ENCODE results near the gene ZBTB3.
A peak's percentile ranks its signal among the peaks of the same experiment; 100 is the strongest.
"Not testable (repeated sequence)": the region's sequence is repeated elsewhere in the genome, so short reads cannot be mapped to it uniquely, and the experiment has no call there.

Gene ZBTB3

DNA sequence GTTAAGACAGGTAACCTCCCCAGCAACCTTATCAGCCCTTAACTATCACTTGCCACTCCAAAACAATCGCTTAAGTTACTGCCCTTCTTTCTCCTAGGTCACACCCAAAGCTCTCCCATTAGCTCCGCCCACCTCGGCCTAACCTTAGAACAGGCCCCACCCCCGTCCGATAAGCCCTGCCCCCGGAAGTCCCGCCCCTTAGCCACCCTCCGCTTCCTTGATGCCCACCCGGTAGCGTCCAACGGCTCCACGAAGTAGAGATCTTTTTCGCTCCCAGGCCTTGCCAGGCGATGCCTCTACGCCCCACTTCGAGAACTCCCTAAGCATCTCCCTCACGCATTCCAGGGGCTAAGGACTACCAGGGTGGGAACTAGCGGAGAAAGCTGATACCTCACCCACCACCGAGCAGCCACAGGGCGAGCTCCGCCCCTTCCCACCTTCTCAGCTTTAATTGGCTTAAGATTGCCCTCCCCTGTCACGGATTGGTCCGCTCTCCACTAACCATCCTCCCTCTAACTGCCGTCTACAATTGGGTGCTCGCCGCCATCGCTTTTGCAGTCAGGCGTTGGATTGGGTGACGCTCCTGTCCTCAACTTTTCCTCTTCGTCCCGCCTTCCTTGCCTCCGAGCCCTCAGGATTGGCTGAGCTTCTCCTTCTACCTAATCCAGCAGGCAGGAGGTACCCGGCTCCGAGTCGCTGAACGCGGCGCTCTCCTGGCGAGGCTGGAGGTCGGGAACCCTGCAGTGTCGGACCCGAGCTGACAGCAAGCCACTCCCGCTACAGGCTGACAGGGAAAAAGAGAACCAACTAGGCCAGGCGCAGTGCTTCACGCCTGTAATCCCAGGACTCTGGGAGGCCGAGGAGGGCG, at the start of gene ZBTB3:
Gene ZBTB3, minus strand, starts transcription at position 425 of the 868 bp plus-strand sequence. CDS start 496 bp downstream, outside the sequence.
- DNase-seq: peak; percentile 99

DNA sequence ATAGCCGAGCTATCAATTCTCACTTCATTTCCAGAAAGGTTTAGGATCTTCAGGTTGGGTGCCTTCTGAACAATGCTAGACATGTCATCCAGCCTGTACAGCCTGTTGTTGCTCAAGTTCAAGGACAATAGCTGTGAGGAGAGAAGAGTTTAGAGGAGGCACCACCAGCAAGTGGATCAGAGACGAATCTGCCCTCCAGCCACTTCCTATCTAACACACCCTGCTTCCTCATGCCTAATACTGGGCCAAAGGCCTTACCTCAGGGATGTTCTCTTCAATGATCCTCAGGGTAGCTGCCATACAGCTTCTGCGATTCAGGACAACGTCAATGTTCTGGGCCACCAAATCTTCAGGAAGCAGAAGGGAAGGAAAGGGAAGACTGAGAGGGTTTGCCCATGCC, 47.1 kb upstream of the ZBTB3 start:
- no peak for DNase-seq

DNA sequence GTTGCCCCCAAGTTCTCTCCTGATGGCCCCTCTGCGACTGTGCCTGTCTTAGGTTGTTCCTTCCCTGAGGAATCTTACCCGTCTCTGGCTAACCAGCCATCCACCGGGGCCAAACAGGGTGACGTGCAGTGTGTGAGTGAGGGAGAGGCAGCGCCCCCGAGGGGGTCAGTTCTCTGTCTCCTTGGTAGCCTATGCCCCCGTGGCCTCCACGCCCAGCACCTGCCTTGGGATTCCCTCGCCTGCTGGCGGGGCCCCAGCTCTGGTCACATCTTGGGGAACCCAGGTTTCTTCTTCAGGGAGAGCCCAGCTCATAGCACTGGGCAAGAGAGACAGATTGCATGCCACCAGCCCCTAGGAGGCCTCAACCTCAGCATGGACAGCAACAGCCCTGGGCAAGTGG, 45.5 kb upstream of the ZBTB3 start:
- DNase-seq: no peak

DNA sequence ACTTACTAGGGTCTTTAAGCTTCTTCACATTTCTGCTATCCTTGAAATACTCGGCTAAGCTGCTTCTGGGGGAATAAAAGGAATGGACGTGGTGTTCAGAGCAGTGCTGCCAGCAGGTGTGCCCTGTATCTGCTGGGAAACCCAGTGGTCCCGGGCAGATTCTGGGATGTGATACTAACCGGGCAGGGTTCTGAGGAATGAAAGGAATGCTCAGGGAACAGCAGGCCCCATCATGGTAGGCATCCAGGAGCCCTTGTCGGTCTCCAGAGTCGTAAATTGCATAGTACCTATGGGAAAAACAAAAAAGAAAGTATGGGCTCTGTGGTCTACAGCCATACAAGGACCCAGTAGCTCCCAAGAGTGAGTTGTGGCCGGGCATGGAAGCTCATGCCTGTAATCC, 42.3 kb upstream of the ZBTB3 start:
- no peak for DNase-seq

GRCh38 chr11:62794201-62794775, 40.3 kb upstream of the ZBTB3 start:
- no peak for DNase-seq

DNA sequence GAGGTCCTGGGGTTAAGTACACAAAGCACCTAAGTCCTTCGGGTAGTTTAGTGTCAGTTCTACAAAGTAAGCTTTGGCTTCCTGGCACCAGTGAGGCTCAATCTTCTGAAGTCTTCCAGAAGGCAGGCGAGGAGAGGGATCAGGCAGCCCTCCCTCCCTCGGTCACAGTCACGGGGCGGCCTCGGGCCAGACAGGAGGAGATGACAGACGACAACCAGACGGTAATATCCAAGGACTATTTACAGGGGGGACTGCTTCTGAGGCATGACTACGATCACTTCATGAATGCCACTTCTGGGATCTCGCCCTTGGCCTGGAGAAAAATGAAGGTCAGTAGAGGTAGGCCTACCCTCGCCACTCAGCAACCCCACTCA, 38.2 kb upstream of the ZBTB3 start:
- no peak for DNase-seq

DNA sequence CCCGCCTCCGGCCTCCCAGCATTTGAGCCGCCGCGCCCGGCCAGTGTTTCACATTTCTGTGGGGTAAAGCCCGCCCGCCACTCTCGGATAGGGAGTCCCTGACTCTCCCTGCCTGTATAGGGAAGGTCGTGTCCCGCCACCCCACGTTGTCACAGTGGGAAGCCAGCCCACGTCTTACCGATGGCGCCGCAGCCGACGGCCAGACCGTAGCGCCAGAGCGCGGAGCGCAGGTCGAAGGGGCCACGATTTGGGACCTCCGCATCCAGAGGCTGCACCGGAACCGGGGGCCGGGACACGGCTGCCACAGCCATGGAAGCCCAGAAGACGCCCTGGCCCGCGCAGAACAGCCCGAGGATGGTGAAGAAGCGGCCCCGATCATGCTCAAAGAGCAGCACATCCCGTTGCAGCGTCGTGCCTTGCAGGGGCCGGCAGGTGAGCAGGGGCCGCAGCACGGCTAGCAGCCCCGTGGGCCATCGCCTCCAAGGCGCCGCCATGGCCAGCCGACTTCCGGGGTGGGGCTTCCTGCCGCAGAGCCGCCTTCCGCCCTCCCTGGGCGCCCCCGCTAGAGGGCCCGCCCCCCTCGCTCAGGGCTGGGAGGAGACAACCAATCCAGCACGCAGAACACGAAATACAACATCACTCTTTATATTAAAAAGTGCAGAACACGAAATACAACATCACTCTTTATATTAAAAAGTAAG, 37.7 kb upstream of the ZBTB3 start, which contains the start of gene TMEM223:
Gene TMEM223, minus strand, starts transcription at position 506 of the 701 bp plus-strand sequence. Its CDS starts 12 bp downstream, at position 494.
- DNase-seq: peak; percentile 93

GRCh38 chr11:62789576-62789975, 35.6 kb upstream of the ZBTB3 start:
- DNase-seq: no peak

- peak; percentile 8 for DNase-seq
These were observed 35.0 kb upstream of the ZBTB3 start for GRCh38 chr11:62788991-62789390.

DNA sequence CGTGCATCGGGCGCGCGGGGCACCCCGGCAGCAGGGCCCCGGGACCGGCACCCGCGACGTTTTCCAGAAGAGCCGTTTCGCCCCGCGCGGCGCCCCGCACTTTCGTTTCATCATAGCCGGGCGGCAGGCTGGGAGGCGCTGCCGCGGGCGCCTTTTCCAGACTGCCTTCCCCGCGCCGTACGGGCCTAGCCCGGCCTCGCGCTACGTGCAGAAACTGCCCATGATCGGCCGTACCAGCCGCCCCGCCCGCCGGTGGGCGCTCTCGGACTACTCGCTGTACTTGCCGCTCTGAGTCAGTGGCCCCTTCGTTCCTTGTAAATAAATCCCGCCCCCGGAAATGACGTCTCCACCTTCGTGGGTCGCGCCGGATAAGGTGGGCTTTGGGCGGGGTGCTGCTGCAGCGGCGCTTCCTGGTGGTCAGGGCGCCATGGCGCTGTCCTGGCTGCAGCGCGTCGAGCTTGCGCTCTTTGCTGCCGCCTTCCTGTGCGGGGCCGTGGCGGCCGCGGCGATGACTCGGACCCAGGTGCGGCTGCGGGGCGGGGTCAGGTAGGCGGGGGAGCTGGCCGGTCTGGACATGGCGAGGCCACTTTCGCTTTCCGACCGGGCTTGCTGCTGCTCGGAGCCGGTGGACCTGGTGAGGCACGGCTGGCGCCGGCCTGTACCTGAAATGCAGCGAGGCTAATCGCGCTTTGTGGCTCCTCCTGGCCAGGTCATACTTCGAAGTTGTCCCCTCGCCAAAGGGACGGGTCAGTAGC, 33.2 kb upstream of the ZBTB3 start, which contains the start of gene TMEM179B:
Gene TMEM179B, plus strand, starts transcription at position 398 of the 755 bp plus-strand sequence. Its CDS starts 30 bp downstream, at position 428.
- peak; percentile 98 for DNase-seq

- peak; percentile 92 for DNase-seq
These were observed 32.5 kb upstream of the ZBTB3 start for GRCh38 chr11:62786318-62787004.

GRCh38 chr11:62782753-62783152, 28.8 kb upstream of the ZBTB3 start:
- DNase-seq: no peak

DNA sequence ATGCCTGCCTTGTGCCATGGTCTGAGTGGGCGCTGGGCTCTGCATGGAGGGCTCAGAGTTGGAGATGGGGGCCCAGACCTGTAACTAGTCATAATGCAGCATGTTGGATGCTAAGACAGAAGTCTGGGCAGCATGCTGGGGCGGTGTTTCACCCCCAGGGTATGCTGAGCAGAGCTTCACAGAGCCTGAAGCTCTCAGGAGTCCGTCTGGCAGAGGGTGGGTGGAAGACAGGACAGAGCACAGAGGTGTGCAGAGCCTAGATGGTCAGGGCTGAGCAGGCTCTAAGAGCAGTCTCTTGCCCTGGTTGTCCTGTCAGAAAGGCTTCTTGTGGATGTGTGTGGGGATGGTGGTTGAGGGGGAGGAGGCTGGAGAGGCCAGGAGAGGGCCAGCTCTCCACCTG, 24.5 kb upstream of the ZBTB3 start:
- no peak for DNase-seq

DNA sequence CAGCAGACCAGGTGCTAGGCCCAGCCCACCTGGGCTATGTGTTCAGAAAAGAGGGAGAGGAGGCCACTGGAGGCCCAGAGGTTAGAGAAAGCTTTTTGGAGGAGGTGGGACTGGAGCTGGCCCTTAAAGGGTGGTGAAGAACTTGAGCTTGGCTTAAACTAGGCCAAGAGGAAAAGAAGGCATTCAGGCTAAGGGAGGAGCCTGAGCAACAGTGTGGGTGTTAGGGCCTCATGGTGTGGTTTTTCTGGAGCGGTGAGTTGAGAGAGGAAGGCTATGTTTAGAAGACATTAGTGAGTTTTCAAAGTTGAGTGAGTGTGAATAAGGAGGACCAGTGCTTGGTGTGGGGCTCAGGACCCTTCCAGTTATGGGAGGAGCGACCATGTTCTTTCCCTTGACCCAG, 23.4 kb upstream of the ZBTB3 start:
- no peak for DNase-seq

DNA sequence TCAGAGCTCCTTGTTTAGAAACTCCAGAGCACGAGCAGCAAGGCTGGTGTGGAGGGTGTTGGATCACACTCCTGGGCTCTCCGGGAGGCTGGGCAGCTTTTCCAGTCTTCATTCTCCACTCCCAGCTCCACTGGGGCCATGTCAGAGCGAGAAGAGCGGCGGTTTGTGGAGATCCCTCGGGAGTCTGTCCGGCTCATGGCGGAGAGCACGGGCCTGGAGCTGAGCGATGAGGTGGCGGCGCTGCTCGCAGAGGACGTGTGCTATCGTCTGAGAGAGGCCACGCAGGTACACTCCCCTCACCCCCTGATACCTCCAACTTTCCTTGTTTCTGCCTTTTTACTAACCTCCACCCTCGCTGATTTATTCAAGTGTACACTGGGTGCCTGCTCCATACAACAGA, 21.7 kb upstream of the ZBTB3 start:
- DNase-seq: no peak

DNA sequence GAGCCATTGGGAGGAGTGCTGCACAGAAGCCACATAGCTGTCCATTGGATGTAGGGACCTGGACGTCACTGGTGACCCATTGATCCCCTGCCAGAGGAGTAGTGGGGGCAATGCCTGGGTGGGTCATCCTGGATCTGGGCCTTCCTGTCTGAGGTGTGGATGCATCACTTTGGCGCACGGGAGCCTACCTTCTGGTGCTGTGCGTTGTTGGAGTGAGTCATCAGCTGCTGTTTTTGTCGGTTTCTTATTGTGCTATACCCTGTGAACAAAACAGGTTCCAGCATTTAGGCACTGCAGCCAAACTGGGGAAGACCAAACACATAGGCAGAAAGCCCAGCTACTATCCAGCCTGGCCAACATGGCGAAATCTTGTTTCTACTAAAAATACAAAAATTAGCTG, 20.4 kb upstream of the ZBTB3 start:
- DNase-seq: no peak

DNA sequence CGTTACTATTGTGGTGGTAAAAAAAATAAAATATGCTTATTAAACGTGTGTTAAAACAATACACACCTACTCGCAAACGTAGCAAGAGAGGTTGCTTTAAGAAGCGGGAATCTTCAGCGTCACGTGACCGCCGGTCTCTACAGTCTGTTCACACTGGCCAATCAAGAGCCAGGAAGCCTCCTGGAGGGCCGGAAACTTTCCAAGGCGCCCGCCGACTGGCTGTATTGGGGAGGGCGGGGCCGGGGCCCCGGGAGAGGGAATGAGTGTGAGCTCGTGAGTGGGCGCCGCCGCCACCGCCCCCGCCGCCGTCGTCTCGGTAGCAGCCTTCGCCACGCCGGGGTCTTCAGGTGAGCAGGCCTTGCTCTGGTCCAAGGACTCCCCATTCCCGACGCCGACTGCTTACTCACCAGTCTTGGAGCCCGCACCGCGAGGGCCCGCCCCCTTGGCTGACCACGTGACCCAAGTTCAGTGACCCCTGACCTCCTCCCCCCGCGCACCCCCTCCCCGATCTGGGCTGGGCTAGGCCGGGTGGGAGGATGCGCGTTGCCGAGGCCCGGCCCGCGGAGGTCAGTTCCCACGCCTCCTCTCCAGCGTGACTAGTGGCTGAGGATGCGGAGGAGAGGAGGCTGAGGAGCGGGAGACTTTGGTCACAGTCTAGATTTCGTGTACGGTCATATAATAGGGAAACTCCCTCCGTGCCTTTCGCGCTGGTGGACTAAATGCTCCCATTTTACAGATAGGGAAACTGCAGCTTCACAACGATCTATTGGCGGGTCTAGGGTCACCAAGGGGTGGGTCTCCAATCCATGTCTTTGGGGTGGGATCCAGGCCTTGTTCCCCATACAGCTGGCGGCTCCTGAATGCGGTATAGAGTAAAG, 17.4 kb upstream of the ZBTB3 start, which contains the start of gene TAF6L:
Gene TAF6L, plus strand, starts transcription at position 253 of the 878 bp plus-strand sequence. CDS start 4,388 bp downstream, outside the sequence.
- DNase-seq: peak; percentile 97

DNA sequence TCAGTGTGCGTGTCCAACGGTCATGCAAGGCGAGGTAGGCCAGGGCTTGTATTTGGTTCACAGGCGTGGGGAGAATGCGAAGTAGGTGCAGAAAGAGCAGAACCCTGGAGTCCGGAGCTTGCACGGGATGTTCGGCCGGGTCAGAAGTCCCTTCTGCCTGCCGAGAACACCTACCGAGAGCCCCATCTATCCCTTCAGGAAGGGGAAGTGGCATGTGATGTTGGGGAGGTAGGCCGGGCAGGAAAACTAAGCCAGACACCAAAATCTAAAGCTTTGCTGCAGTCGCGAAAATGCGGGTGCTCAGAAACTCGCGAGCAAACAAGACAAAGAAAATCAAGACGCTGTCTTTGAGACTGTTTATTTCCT, 16.8 kb upstream of the ZBTB3 start:
- DNase-seq: peak; percentile 37

- DNase-seq: not testable (repeated sequence)
These were observed 6.9 kb upstream of the ZBTB3 start for GRCh38 chr11:62760867-62761227.

DNA sequence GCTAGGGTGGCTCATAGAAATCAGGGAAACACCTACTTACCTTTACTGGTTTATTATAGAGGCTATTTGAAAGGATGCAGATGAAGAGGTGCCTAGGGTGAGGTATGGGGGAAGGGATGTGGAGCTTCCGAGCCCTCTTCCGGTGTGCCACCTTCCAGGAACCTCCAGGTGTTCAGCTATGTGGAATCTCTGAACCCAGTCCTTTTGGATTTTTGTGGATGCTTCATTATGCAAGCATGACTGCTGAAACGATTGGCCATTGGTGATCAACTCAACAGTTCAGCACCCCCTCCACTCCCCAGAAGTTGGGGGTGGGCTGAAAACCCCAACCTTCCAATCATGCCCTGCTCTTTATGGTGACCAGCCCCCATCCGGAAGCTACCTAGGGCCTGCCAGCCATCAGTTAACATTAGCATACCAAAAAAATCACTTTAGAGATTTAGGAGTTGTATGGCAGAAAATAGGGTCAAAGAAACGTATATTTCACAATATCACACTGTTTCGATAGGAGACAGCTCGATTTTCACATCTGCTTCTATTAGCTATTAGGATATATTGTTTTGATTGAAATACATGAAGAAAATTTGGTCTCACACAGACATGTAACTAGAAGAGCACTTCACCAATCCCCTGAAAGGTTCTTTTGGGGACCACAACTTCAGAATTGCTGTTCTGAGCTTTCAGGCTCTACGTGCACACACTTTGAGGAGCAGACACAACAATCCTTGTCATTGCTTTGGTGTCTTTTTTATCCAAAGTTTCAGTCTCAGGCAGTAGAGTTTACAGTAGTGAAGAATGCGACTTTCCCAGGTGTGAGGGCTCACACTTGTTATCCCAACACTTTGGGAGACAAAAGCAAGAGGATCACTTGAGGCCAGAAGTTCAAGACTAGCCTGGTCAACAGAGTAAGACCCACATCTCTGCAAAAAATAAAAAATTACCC, 4.2 kb upstream of the ZBTB3 start:
- DNase-seq: no peak

Data from activated CD4-positive, alpha-beta T cell treated with anti-CD3 and anti-CD28 coated beads, Interleukin-2, Interleukin-6, amounts not matched to agents 100 ng/mL and 50 ng/mL, durations not matched to agents 16 hours and 8 hours (primary cell).